A673 (cell line): Measurements from ENCODE around the gene STS. TPM values are rescaled to one million over a fixed set of nuclear protein-coding genes. Genes with fewer than 3 reads are reported as not detected.

Experiments
- BruUV-seq: library from RNA; stranded (reverse); fragments of 400-500 nt; replicated peaks from 2 replicates; lab custom pipeline; 2021; lab: Mats Ljungman, UMichigan
- CTCF ChIA-PET: fragments of 300-600 bp; sonication (Branson Sonifier 250); formaldehyde crosslinking; loops from one replicate; lab custom pipeline; 2022; ENCODE audit warnings: antibody characterized with exemption; lab: Charles Lee
- POLR2A ChIA-PET: fragments of 300-600 bp; sonication (Branson Sonifier 250); formaldehyde crosslinking; loops from one replicate; lab custom pipeline; 2022; ENCODE audit warnings: antibody characterized with exemption; ENCODE audit not compliant: low non-redundant PET; lab: Charles Lee
- DNase-seq: peaks from one replicate; pipeline ENCODE4 v3.0.0-alpha.2; 2015; ENCODE audit warnings: low spot score
- H3K27ac ChIP-seq: fragments of 200-600 bp; sonication (generic); 2 replicates; pipeline ENCODE4 v1.5.1; 2016; ENCODE audit warnings: mixed run types, low read depth, mild to moderate bottlenecking, mixed read lengths, antibody characterized with exemption, low read length; ENCODE audit not compliant: poor library complexity, severe bottlenecking
- H3K27me3 ChIP-seq: fragments of 200-600 bp; sonication (generic); replicated peaks from 2 replicates; pipeline ENCODE4 v1.6.1; 2017; ENCODE audit warnings: mixed run types, low read depth, mild to moderate bottlenecking, mixed read lengths, antibody characterized with exemption, low read length; ENCODE audit not compliant: insufficient read depth, poor library complexity
- H3K36me3 ChIP-seq: fragments of 200-600 bp; sonication (generic); 2 replicates; pipeline ENCODE4 v1.6.1; 2016; ENCODE audit warnings: mixed run types, mild to moderate bottlenecking, mixed read lengths, antibody characterized with exemption, low read length; ENCODE audit not compliant: insufficient read depth, poor library complexity, severe bottlenecking
- H3K4me1 ChIP-seq: fragments of 200-600 bp; sonication (generic); 2 replicates; pipeline ENCODE4 v1.6.1; 2017; ENCODE audit warnings: mixed run types, mild to moderate bottlenecking, mixed read lengths, antibody characterized with exemption, low read length; ENCODE audit not compliant: insufficient read depth, poor library complexity, severe bottlenecking
- H3K4me3 ChIP-seq: fragments of 200-600 bp; sonication (generic); 2 replicates; pipeline ENCODE4 v1.5.1; 2016; ENCODE audit warnings: low read depth, mixed run types, mild to moderate bottlenecking, mixed read lengths, low read length; ENCODE audit not compliant: poor library complexity, severe bottlenecking
- H3K9me3 ChIP-seq: fragments of 200-600 bp; sonication (generic); 2 replicates; pipeline ENCODE4 v1.6.1; 2016; ENCODE audit warnings: mixed run types, low read depth, mild to moderate bottlenecking, mixed read lengths, antibody characterized with exemption, low read length; ENCODE audit not compliant: poor library complexity, severe bottlenecking
- EZH2 ChIP-seq: fragments of 200-600 bp; sonication (generic); IDR thresholded peaks from 2 replicates; pipeline ENCODE4 v1.6.1; 2017; ENCODE audit warnings: borderline replicate concordance, low read depth, mild to moderate bottlenecking, mixed read lengths, antibody characterized with exemption, low read length; ENCODE audit not compliant: poor library complexity, severe bottlenecking
- intact Hi-C: fragments of 100-400 bp; cut with micrococcal nuclease; formaldehyde crosslinking; loops from one replicate; pipeline ENCODE4 v1.10.0; 2022; ENCODE audit not compliant: unreplicated experiment
- microRNA-seq: library from miRNA; unstranded; fragments of <30 nt; microRNA quantifications from one replicate; pipeline ENCODE4 v1.2.0, GENCODE V29; 2021
- total RNA-seq: library from RNA; stranded (reverse); gene quantifications from 2 replicates; pipeline ENCODE4 v1.2.3, GENCODE V29; 2021
- TF ChIP-seq, protein P1 (sequence below): fragments of 300-800, 200-600 bp; sonication (generic); conservative IDR thresholded peaks from 2 replicates; pipeline ENCODE4 v1.5.1; 2017; ENCODE audit warnings: low read depth, mild to moderate bottlenecking, antibody characterized with exemption, low read length, moderate library complexity, mixed read lengths

The STS gene
- total RNA-seq, 1 experiment from 2014 or later: 2.5 TPM

GRCh38 chrX:7192871-7193270, 45.4 kb downstream of the STS start:
- CTCF ChIA-PET: no interaction called here
- no peaks in the 10 kb centered on the region for H3K9me3 ChIP-seq
- H3K4me1 ChIP-seq: no peaks in the 10 kb centered on the region
- no peaks in the 10 kb centered on the region for H3K27me3 ChIP-seq
- no peak overlapping the region for H3K27ac ChIP-seq
- TF ChIP-seq, protein P1, sequence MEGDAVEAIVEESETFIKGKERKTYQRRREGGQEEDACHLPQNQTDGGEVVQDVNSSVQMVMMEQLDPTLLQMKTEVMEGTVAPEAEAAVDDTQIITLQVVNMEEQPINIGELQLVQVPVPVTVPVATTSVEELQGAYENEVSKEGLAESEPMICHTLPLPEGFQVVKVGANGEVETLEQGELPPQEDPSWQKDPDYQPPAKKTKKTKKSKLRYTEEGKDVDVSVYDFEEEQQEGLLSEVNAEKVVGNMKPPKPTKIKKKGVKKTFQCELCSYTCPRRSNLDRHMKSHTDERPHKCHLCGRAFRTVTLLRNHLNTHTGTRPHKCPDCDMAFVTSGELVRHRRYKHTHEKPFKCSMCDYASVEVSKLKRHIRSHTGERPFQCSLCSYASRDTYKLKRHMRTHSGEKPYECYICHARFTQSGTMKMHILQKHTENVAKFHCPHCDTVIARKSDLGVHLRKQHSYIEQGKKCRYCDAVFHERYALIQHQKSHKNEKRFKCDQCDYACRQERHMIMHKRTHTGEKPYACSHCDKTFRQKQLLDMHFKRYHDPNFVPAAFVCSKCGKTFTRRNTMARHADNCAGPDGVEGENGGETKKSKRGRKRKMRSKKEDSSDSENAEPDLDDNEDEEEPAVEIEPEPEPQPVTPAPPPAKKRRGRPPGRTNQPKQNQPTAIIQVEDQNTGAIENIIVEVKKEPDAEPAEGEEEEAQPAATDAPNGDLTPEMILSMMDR: no peak
- TF ChIP-seq EZH2: no peak
- POLR2A ChIA-PET: interaction anchor here (0.7 kb wide), 1 partner anchor 408 kb away, joined by 3 read pairs; no protein-coding TSS in a partner anchor
- intact Hi-C loops: no loop called here
- BruUV-seq: no TSS peak
- H3K36me3 ChIP-seq: no peaks in the 10 kb centered on the region
- DNase-seq: no peak
- no peak overlapping the region for H3K4me3 ChIP-seq

- intact Hi-C loops: no loop called here
- Histone ChIP-seq H3K27ac (no peak overlapping the region), H3K4me3 (no peak overlapping the region), H3K36me3 (no peaks in the 10 kb centered on the region), H3K4me1 (no peaks in the 10 kb centered on the region), H3K27me3 (no peaks in the 10 kb centered on the region), H3K9me3 (no peaks in the 10 kb centered on the region)
- no TSS peak for BruUV-seq
- DNase-seq: no peak
- CTCF ChIA-PET: no interaction called here
- POLR2A ChIA-PET: no interaction called here
- no peak for TF ChIP-seq EZH2
- TF ChIP-seq, protein P1: no peak
Observed at GRCh38 chrX:7194606-7195005, 47.1 kb downstream of the STS start.

Small RNAs within 50 kb of the gene (microRNA-seq; reads per million reads assigned to microRNA genes)
- not detected for gene MIR4767

Other genes starting within 250 kb of the STS start
- gene PUDP, start 441 bp downstream of the STS start, total RNA-seq: 17.6 and 19.8 TPM in 2 replicates